Transverse colon (tissue), 4 donors: ENCODE results near the gene GOPC. TPM values are rescaled to one million over a fixed set of nuclear protein-coding genes. Genes with fewer than 3 reads are reported as not detected.

ENCODE experiments used
- DNase-seq: peaks from one replicate; pipeline ENCODE4 v3.0.0-alpha.2; 2019
- H3K27ac ChIP-seq, 4 donors: fragments of 200-600 bp; sonication (generic); 2 replicates each; pipeline ENCODE4 v1.5.1; 2016 to 2018; ENCODE audit warnings: inconsistent platforms in 4 of 4
- H3K27me3 ChIP-seq: fragments of 200-600 bp; sonication (generic); 2 replicates; pipeline ENCODE4 v1.5.1; 2017; ENCODE audit warnings: inconsistent platforms
- H3K36me3 ChIP-seq, 4 donors: fragments of 200-600 bp; sonication (generic); 2 replicates each; pipeline ENCODE4 v1.5.1; 2017 to 2019; ENCODE audit warnings: inconsistent platforms in 4 of 4
- H3K4me1 ChIP-seq, 4 donors: fragments of 200-600 bp; sonication (generic); 2 replicates each; pipeline ENCODE4 v1.5.1; 2017 to 2020; ENCODE audit warnings: inconsistent platforms in 4 of 4
- H3K4me3 ChIP-seq, 4 donors: fragments of 200-600 bp; sonication (generic); 1 replicate in 1 of 4; 2 replicates in 3 of 4; pipeline versions ENCODE4 v1.5.1 to v1.6.1; 2017 to 2019; ENCODE audit warnings: inconsistent platforms in 4 of 4
- H3K9me3 ChIP-seq, 2 donors: fragments of 200-600 bp; sonication (generic); 2 replicates each; pipeline ENCODE4 v1.5.1; 2017 to 2019; ENCODE audit warnings: inconsistent platforms in 2 of 2
- EP300 ChIP-seq: sonication (generic); formaldehyde crosslinking; IDR thresholded peaks from one replicate; pipeline ENCODE4 v1.6.1; 2017; ENCODE audit warnings: antibody characterized with exemption, low read depth
- POLR2A ChIP-seq: fragments of 450-650 bp; IDR thresholded peaks from one replicate; pipeline ENCODE4 v1.6.1; 2016; ENCODE audit warnings: antibody characterized with exemption, mild to moderate bottlenecking, moderate library complexity
- POLR2AphosphoS5 ChIP-seq, 3 donors: sonication (generic); formaldehyde crosslinking; IDR thresholded peaks; one replicate each; pipeline ENCODE4 v1.6.1; 2016; ENCODE audit warnings: antibody characterized with exemption in 3 of 3
- WGBS, 2 donors: methylation state at CpG; one replicate each; pipeline ENCODE4 v1.1.5; 2018; ENCODE audit warnings: low coverage in 1 of 2; 5-methylcytosine and 5-hydroxymethylcytosine counted together
- in situ Hi-C, 4 donors: fragments of 200-750 bp; cut with MboI; loops; one replicate each; pipeline versions ENCODE4 v1.15.0 to v1.15.1; 2017; ENCODE audit warnings: low sequenced_read_pairs in 3 of 4, low pct_ligation_motif_present in 1 of 4, low pct_unique_long_range_greater_than_20kb in 1 of 4
- intact Hi-C: fragments of 100-400 bp; cut with DNase I; formaldehyde crosslinking; loops from one replicate; pipeline ENCODE4 v1.15.1; 2023; ENCODE audit warnings: low total_unique reads
- total RNA-seq, 4 donors: library from RNA; depleted of rRNA; stranded (reverse); fragments of >200 nt; gene quantifications; one replicate each; pipeline ENCODE4 v1.1.0, GENCODE V29; 2016
- TF ChIP-seq, protein P1 (sequence below), 5 experiments: fragments of 200-600 bp in 3 of 5; fragments of 450-650 bp in 2 of 5; sonication (generic) in 3 of 5; IDR thresholded peaks; 1 replicate in 2 of 5; 2 replicates in 3 of 5; pipeline ENCODE4 v1.5.1; 2016 to 2017; ENCODE audit warnings: antibody characterized with exemption in 5 of 5, inconsistent platforms in 3 of 5, mild to moderate bottlenecking in 2 of 5, moderate library complexity in 1 of 5

GOPC gene
- total RNA-seq, 4 donors from 2014 or later, result 18.3 to 39.9 (median 29.5) TPM

DNA sequence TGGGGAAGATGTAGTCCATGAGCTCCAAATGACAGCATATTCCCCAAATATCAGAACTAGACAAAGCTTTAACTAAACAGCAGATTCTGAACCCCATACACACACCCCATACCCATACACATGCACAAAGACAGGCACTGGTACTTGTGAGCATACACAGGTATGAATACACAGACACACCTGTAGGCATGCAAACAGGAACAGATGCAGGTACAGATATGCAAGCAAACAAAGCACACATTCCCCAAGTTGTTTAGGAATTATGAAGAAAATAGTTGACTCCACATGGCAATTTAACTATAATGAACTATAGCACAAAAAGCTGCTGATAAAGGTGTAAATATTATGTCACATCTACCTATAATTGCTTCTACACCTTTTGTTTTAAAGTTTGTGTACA, 16.7 kb downstream of the GOPC start:
- peaks cover 0 to 11% (median 4%) of the 10 kb centered on the region in 4 donors for H3K36me3 ChIP-seq
- no peak for DNase-seq
- H3K4me3 ChIP-seq, result no peak overlapping the region
- H3K9me3 ChIP-seq, result no peaks in the 10 kb centered on the region
- intact Hi-C loops (no loop called here), in situ Hi-C loops (no loop called here)
- TF ChIP-seq POLR2A (no peak), EP300 (no peak), POLR2AphosphoS5 (IDR thresholded peaks at IDR 0.05) (no peak)
- TF ChIP-seq, protein P1, sequence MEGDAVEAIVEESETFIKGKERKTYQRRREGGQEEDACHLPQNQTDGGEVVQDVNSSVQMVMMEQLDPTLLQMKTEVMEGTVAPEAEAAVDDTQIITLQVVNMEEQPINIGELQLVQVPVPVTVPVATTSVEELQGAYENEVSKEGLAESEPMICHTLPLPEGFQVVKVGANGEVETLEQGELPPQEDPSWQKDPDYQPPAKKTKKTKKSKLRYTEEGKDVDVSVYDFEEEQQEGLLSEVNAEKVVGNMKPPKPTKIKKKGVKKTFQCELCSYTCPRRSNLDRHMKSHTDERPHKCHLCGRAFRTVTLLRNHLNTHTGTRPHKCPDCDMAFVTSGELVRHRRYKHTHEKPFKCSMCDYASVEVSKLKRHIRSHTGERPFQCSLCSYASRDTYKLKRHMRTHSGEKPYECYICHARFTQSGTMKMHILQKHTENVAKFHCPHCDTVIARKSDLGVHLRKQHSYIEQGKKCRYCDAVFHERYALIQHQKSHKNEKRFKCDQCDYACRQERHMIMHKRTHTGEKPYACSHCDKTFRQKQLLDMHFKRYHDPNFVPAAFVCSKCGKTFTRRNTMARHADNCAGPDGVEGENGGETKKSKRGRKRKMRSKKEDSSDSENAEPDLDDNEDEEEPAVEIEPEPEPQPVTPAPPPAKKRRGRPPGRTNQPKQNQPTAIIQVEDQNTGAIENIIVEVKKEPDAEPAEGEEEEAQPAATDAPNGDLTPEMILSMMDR (IDR thresholded peaks at IDR 0.05), result no peak
- H3K27me3 ChIP-seq, result no peaks in the 10 kb centered on the region
- no peak overlapping the region for H3K27ac ChIP-seq
- H3K4me1 ChIP-seq, result peaks cover 0 to 3% (median 0%) of the 10 kb centered on the region in 4 donors

DNA sequence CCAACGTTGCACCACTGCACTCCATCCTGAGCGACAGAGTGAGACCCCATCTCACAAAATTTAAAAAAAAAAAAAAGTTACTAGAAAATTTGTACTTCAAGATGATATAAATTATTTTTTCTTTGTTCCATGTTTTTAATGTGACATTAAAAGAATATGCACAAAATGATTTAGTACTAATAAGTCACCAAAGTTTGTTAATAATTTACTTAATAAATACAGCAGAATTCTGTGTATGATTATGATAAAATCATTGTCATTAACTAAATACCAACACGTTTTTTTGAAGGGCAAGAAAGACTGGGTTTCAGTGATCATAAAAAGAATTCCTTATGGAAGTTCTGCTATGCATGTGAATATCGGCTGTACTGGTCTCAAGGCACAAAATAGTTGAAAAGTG, 28.1 kb downstream of the GOPC start:
- WGBS, 2 donors, result 82 to 88% methylated on average over 4 of the region's 4 CpGs
- DNase-seq, result no peak
- Histone ChIP-seq H3K4me1 (no peaks in the 10 kb centered on the region), H3K27ac (no peak overlapping the region), H3K9me3 (no peaks in the 10 kb centered on the region), H3K36me3 (peaks cover 0 to 49% (median 23%) of the 10 kb centered on the region in 4 donors), H3K27me3 (no peaks in the 10 kb centered on the region), H3K4me3 (no peak overlapping the region)
- no peak for TF ChIP-seq POLR2AphosphoS5 (IDR thresholded peaks at IDR 0.05)
- TF ChIP-seq, protein P1 (IDR thresholded peaks at IDR 0.05), result no peak
- no peak for TF ChIP-seq EP300
- no peak for TF ChIP-seq POLR2A
- in situ Hi-C loops, result loop anchor here in 2 of 4 donors (25.0 kb wide), 1 partner anchor 237 kb away; no protein-coding TSS in a partner anchor
- intact Hi-C loops, result no loop called here

DNA sequence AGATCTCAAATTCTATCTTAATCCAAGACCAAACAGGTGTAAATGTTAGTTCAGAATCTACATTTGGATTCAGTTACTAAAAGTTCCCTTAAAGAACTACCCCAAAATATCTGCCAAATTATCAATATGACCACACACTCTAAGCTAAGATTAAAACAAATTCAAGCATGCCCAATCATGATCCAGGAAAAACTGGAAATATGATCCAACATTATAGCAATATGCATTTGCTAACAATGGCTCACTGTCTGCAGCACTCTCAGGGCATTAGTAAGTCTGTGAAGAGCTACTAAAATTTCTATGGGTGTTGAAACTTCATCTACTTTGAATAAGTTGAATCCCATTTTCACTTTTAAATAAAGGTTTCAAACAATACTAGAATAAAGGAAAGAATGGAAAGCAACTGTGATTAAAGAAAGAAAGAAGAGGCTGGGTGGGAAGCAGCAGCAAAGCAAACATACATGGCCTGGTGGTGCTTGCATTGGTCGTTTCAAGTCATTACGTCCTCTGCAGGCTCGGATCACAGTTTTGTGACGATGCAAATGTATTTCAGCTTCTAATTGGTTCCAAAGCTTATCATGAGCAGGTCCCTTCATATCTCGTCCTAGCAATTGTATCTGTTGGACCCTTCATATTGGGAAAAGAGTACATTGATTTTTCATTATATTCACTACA, 29.2 kb downstream of the GOPC start:
- H3K27ac ChIP-seq, result no peak overlapping the region
- intact Hi-C loops, result no loop called here
- 91 to 100% methylated on average over 5 of the region's 5 CpGs for WGBS, 2 donors
- no peak overlapping the region for H3K4me3 ChIP-seq
- DNase-seq, result no peak
- peaks cover 0 to 47% (median 22%) of the 10 kb centered on the region in 4 donors for H3K36me3 ChIP-seq
- no peaks in the 10 kb centered on the region for H3K9me3 ChIP-seq
- H3K4me1 ChIP-seq, result no peaks in the 10 kb centered on the region
- in situ Hi-C loops, result loop anchor here in 2 of 4 donors (25.0 kb wide), 1 partner anchor 236 kb away; no protein-coding TSS in a partner anchor
- no peaks in the 10 kb centered on the region for H3K27me3 ChIP-seq
- TF ChIP-seq POLR2AphosphoS5 (IDR thresholded peaks at IDR 0.05) (no peak), EP300 (no peak), POLR2A (no peak)
- TF ChIP-seq, protein P1 (IDR thresholded peaks at IDR 0.05), result no peak

DNA sequence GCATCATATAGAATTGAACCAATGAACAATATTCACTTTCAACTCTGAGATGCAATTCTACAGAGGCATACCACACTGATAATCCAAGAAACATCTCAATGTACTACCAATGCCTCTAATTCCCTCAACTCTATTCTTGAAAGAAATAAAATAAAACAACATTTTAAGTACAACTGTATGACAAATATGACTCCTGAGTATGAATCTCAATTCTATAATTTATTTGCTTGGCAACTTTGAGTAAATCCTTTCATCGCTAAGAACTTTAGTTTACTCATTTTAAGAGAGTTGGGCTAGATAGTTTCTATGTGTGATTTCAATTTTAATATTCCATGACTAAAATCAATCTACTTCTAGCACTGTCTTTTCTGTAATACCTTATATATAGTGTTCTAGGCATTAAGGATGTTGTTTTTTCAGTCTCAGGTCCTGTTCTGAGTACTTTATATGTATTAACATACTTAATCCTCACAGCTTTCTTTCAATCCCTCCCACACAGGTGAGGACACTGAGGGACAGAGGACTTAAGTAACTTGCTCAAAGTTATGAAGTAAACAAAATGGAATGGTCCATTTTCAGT, 33.4 kb downstream of the GOPC start:
- Histone ChIP-seq H3K27me3 (no peaks in the 10 kb centered on the region), H3K36me3 (peaks cover 0 to 64% (median 27%) of the 10 kb centered on the region in 4 donors), H3K9me3 (no peaks in the 10 kb centered on the region), H3K27ac (no peak overlapping the region), H3K4me3 (no peak overlapping the region), H3K4me1 (no peaks in the 10 kb centered on the region)
- TF ChIP-seq POLR2A (no peak), POLR2AphosphoS5 (IDR thresholded peaks at IDR 0.05) (no peak), EP300 (no peak)
- TF ChIP-seq, protein P1 (IDR thresholded peaks at IDR 0.05), result no peak
- whole genome bisulfite sequencing, 2 donors, result 0% methylated on average over 1 of the region's 1 CpG; no CpG with 5 or more reads in 1 of the 2 donors
- in situ Hi-C loops (loop anchor here in 2 of 4 donors (25.0 kb wide), 1 partner anchor 232 kb away; no protein-coding TSS in a partner anchor), intact Hi-C loops (no loop called here)
- DNase-seq, result no peak
